Activated naive CD4-positive, alpha-beta T cell treated with anti-CD3 and anti-CD28 coated beads, Interleukin-2, amount 10 ng/mL, durations not matched to agents 7 days and 5 days (primary cell): ENCODE results near the gene DHRSX.
A peak's percentile ranks its signal among the peaks of the same experiment; 100 is the strongest.

Experiments used
- CTCF ChIA-PET: fragments of 350-600 bp; sonication (Branson Sonifier 250); formaldehyde crosslinking; loops from one replicate; lab custom pipeline; 2021; ENCODE audit warnings: antibody characterized with exemption; lab: Charles Lee
- DNase-seq: peaks from one replicate; pipeline ENCODE4 v3.0.0-alpha.2; 2020
- H3K27ac Mint-ChIP-seq: one replicate; pipeline ENCODE4 v1.8.0; 2021; ENCODE audit warnings: mild to moderate bottlenecking, moderate library complexity, mixed read lengths
- H3K27me3 Mint-ChIP-seq: one replicate; pipeline ENCODE4 v1.8.0; 2021; ENCODE audit warnings: mild to moderate bottlenecking, mixed read lengths
- H3K36me3 Mint-ChIP-seq: one replicate; pipeline ENCODE4 v1.8.0; 2021; ENCODE audit warnings: mixed read lengths
- H3K4me1 Mint-ChIP-seq: one replicate; pipeline ENCODE4 v1.8.0; 2021; ENCODE audit warnings: mixed read lengths
- H3K4me3 Mint-ChIP-seq: one replicate; pipeline ENCODE4 v1.8.0; 2021; ENCODE audit warnings: mild to moderate bottlenecking, moderate library complexity, mixed read lengths
- H3K9me3 Mint-ChIP-seq: one replicate; pipeline ENCODE4 v1.8.0; 2021; ENCODE audit warnings: mixed read lengths

DHRSX gene

DNA sequence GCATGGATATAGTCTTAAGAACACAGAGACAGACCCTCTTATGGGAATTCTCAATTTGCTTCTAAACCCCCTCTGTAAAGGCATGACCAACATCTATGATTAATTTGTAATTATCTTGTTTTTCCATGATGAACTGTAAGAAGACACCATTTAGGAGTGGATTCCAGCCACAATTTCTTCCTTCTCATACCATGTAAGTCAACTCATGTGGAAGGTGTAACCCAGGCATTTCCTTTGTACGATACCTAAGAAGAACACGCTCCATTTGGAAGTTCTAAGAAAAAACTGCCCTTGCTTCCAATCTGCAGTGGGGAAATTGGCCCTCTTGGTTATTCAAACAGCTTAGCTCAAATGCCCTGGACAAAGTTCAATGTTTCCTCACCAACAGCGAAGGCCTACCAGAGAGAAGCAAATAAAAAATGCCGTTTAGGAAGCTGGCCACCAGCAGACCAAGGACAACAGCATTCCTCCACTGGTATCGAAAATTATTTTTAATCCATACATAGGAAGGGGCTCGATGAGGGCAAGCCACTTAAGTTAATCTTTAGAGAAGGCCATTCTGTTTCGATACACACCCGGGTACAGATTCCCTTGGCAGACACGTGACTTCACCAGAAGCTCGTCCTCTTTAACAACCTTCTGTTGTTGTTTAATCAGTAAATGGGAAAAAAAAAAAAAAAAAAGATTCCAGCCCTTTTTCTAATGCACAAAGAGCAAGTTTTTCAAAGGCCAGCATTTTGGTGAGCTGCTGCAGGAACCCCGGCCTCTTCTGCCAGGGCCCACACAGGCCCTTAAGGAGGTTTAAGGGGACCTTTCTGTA is 2.6 kb downstream of the DHRSX start:
- Mint-ChIP-seq H3K4me1 (peaks cover 35% of the 10 kb centered on the region), H3K9me3 (no peaks in the 10 kb centered on the region), H3K27me3 (no peaks in the 10 kb centered on the region), H3K4me3 (peak overlapping the region; percentile 77), H3K27ac (peak overlapping the region; percentile 86), H3K36me3 (peaks cover 11% of the 10 kb centered on the region)
- CTCF ChIA-PET = no interaction called here
- DNase-seq = no peak

DNA sequence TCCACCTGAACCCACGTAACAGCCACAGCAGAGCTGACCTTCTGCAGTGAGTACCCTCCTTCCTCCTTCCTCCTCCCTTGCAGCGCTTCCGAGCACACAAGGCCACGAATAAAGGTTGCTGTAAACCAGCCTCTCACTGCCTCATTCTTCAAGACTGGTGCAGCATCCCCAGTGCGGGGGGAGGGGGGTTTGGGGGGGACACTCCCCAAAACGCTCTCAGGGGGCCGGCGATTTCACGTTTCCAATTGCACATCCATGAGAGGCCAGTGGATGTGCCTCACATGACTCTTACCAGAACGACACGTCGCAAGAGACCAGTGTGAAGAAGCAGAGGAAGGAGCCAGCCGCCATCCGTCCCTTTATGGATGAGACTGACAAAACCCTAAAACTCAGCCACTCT is 5.2 kb downstream of the DHRSX start:
- H3K9me3 Mint-ChIP-seq = no peaks in the 10 kb centered on the region
- H3K4me1 Mint-ChIP-seq = peaks cover 33% of the 10 kb centered on the region
- H3K27me3 Mint-ChIP-seq = no peaks in the 10 kb centered on the region
- no peak for DNase-seq
- CTCF ChIA-PET = no interaction called here
- no peak overlapping the region for H3K27ac Mint-ChIP-seq
- no peak overlapping the region for H3K4me3 Mint-ChIP-seq
- peaks cover 17% of the 10 kb centered on the region for H3K36me3 Mint-ChIP-seq

DNA sequence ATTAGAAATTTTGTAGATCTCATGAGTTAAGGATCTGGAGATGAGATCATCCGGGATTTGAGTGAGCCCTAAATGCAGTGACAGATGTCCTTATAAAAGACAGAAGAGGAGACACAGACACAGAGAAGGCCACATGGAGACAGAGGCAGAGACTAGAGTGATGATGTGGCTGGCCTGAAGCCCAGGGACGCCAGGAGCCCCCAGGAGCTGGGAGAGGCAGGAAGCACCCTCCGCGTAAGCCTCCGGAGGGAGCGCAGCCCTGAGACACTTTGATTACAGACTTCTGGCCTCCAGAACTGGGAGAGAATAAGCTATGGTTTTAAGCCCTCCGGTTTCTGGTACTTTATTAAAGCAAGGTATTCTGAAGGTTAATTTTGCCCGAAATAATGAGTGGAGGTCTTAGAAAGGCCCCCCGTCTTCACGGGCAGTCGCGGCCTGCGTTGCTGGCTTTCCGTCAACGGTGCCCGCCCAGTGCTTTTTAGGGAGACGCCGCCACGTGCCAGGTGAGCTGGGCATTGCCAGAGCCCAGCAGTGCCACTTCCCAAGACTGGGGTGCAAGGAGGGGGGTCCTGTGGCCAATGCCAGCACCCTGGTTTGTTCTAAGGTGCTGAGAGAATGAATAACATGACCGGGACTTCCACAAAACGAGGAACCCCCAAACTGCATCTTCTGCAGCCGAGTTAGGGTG is 8.1 kb downstream of the DHRSX start:
- Mint-ChIP-seq H3K4me3 (no peak overlapping the region), H3K4me1 (peaks cover 10% of the 10 kb centered on the region), H3K9me3 (no peaks in the 10 kb centered on the region), H3K27ac (no peak overlapping the region), H3K27me3 (no peaks in the 10 kb centered on the region), H3K36me3 (peaks cover 22% of the 10 kb centered on the region)
- DNase-seq = no peak
- CTCF ChIA-PET = no interaction called here

DNA sequence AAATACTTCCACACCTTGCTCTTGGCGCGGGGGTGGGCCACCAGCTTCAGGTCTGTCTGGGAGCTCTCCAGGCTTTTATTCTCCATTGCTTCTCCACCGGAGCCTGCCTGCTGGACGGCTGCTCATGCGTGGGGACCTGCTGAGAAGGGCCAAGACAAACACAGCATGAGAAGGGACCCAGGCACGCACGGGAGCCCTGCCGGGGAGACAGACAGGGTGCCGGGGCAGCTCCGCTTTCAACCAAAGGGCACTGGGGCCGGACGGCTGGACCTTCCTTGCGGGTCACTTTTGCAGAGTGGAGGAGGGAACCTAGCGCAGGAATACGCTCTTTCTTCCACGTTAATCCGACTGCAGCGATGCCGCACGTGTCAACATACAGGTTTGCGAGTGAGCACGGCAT is 10.1 kb downstream of the DHRSX start:
- no peak overlapping the region for H3K27ac Mint-ChIP-seq
- H3K4me1 Mint-ChIP-seq = no peaks in the 10 kb centered on the region
- H3K27me3 Mint-ChIP-seq = no peaks in the 10 kb centered on the region
- H3K9me3 Mint-ChIP-seq = no peaks in the 10 kb centered on the region
- no peak for DNase-seq
- CTCF ChIA-PET = no interaction called here
- no peak overlapping the region for H3K4me3 Mint-ChIP-seq
- H3K36me3 Mint-ChIP-seq = peaks cover 24% of the 10 kb centered on the region

DNA sequence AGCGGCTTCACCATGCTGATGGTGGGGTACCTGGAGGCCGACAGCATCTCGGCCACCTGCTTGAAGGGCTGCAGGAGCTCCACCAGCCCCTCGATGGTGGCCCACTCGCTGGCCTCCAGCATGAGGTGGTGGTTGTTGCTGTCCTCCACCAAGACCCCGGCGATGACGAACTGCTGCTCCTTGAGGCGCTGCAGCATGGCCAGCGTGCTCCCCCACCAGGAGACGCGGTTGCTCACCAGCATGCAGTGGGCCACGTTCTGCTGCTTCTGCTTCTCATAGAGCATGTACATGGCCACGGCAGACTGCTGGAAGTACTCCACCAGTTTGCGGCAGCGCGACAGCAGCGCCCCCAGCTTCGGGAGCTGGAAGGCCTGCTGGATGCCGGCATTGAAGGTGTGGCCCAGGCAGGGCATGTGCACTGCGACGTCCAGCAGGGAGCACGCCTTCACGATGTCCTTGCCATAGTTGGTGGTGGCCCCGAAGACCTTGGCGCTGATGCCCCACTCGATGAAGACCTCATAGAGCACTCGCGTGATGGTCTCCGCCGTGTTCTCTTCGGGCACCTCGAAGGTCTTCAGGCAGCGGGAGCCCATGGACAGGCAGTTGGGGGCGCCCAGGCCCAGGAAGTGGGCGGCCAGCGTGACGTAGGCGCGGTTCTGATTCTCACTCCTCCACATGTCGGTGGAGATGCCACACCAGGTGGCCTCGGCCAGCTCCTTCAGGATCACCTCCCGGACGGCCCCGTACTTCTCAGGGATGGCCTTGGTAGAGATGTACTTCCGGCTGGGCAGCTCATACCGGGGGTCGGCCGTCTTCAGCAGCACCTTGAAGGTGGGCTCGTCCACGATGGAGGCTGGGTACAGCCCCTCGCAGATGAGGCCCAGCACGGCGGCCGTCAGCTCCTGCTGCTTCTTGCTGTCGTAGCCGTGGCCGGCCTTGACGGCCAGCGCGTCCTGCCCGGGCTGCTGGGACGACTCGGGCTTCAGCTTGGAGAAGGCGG is 11.0 kb downstream of the DHRSX start:
- CTCF ChIA-PET = no interaction called here
- H3K27me3 Mint-ChIP-seq = no peaks in the 10 kb centered on the region
- H3K27ac Mint-ChIP-seq = no peak overlapping the region
- no peak overlapping the region for H3K4me3 Mint-ChIP-seq
- H3K36me3 Mint-ChIP-seq = peaks cover 24% of the 10 kb centered on the region
- H3K9me3 Mint-ChIP-seq = no peaks in the 10 kb centered on the region
- H3K4me1 Mint-ChIP-seq = no peaks in the 10 kb centered on the region
- DNase-seq = no peak

DNA sequence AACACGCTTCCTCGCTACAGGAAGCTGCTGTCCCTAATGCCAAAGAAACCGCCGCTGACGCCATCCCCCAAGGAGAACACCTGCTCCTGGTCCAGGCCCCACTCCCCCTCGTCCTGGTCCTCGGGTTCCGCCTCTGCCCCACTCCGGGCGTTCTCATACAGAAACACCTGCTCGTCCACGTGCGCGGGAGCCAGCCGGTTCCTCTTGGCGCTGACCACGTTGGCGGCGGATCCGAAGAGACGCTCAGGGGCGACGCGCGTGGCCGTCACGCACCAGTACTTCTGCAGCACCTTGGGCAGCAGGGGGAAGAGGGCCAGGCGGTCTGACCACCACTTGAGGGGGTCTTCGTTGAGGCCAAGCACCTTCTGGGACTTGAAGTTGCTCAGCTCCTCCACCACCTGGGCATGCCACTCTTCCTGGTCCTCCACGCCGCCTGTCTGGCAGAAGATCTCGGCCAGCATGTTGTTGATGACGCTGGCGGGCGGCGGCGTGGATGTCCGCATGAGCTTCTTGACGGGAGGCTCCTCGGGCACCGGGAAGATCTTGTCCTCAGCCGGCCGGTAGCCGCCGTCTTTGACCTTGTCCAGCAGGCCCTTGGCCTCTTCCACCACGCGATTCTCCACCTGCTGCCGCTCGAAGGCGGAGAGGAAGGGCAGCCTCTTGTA is 12.0 kb downstream of the DHRSX start:
- no peak for DNase-seq
- peaks cover 27% of the 10 kb centered on the region for H3K36me3 Mint-ChIP-seq
- H3K27me3 Mint-ChIP-seq = no peaks in the 10 kb centered on the region
- H3K27ac Mint-ChIP-seq = no peak overlapping the region
- CTCF ChIA-PET = no interaction called here
- H3K9me3 Mint-ChIP-seq = no peaks in the 10 kb centered on the region
- H3K4me3 Mint-ChIP-seq = no peak overlapping the region
- no peaks in the 10 kb centered on the region for H3K4me1 Mint-ChIP-seq

DNA sequence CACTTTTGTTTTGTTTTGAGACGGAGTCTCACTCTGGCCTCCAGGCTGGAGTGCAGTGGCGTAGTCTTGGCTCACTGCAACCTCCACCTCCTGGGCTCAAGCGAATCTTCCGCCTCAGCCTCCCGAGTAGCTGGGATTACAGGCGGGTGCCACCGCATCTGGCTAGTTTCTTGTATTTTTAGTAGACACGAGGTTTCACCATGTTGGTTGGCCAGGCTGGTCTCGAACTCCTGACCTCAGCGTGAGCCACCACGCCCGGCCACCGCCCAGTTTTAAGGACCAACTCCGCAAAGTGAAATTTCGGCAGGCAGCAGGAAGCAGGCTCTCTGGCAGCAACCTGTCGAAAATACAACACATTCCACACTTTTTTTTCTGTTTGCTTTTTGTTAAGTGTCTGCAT is 13.4 kb downstream of the DHRSX start:
- no peaks in the 10 kb centered on the region for H3K27me3 Mint-ChIP-seq
- CTCF ChIA-PET = no interaction called here
- no peak for DNase-seq
- no peak overlapping the region for H3K4me3 Mint-ChIP-seq
- peaks cover 28% of the 10 kb centered on the region for H3K36me3 Mint-ChIP-seq
- H3K27ac Mint-ChIP-seq = no peak overlapping the region
- no peaks in the 10 kb centered on the region for H3K9me3 Mint-ChIP-seq
- no peaks in the 10 kb centered on the region for H3K4me1 Mint-ChIP-seq

DNA sequence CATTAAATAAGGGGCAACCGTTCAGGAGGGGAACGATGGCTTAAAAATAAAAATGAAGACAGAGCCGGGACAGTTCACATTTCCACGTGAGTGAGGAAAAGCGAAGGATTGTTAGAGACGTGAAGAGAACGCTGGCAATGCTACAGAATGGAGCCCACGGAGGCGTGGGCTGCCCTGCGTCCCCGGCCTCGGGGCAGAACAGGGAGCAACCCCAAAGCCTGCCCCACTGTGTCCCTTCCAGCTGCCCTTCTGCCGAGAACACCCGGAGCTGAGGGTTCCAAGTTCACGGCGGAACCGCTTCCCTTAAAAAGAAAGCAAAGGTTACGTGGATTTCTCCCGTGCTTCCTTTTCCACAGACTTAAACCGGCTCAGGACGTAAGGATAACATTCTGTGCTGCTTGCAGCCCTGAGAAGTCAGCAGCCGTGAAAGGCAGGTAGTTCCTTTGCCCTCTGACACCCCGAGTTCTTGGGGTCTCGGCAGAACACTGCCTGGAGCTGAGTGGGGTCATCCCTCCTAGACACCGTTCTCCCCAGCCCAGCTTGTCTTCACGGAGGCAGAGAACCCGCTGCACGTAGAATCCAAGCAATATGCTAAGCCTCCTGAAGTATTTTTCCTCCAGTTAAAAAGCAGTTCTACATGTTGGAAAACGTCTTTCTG is 14.2 kb downstream of the DHRSX start:
- peaks cover 28% of the 10 kb centered on the region for H3K36me3 Mint-ChIP-seq
- H3K9me3 Mint-ChIP-seq = no peaks in the 10 kb centered on the region
- H3K27me3 Mint-ChIP-seq = no peaks in the 10 kb centered on the region
- no peak overlapping the region for H3K4me3 Mint-ChIP-seq
- H3K27ac Mint-ChIP-seq = no peak overlapping the region
- no peak for DNase-seq
- CTCF ChIA-PET = no interaction called here
- H3K4me1 Mint-ChIP-seq = no peaks in the 10 kb centered on the region

DNA sequence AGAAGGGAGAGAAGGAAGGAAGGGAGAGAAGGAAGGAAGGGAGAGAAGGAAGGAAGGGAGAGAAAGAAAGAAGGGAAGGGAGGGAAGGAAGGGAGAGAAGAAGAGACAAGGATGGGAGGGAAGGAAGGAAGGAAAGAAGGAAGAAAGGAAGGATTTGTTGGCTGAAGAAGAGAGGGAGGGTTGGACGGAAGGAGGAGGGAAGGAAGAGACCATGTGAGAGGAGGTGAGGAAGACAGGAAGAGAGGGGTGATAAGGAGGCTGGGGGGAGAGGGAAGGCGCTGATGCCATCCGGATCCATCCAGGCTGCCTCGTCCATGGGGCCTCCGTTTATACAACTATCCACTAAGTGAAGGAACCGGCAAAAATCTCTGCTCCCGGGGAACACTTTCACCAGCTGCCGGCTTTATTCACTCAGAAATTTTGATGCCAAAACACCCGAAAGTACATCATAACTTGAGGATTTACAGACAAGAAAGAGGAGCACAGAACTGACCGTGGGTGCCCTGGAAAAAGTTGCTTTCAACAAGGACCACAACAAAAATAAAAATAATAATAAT is 14.9 kb downstream of the DHRSX start:
- no peak overlapping the region for H3K4me3 Mint-ChIP-seq
- no peaks in the 10 kb centered on the region for H3K4me1 Mint-ChIP-seq
- CTCF ChIA-PET = no interaction called here
- H3K27ac Mint-ChIP-seq = no peak overlapping the region
- DNase-seq = no peak
- H3K9me3 Mint-ChIP-seq = no peaks in the 10 kb centered on the region
- H3K27me3 Mint-ChIP-seq = no peaks in the 10 kb centered on the region
- peaks cover 25% of the 10 kb centered on the region for H3K36me3 Mint-ChIP-seq

DNA sequence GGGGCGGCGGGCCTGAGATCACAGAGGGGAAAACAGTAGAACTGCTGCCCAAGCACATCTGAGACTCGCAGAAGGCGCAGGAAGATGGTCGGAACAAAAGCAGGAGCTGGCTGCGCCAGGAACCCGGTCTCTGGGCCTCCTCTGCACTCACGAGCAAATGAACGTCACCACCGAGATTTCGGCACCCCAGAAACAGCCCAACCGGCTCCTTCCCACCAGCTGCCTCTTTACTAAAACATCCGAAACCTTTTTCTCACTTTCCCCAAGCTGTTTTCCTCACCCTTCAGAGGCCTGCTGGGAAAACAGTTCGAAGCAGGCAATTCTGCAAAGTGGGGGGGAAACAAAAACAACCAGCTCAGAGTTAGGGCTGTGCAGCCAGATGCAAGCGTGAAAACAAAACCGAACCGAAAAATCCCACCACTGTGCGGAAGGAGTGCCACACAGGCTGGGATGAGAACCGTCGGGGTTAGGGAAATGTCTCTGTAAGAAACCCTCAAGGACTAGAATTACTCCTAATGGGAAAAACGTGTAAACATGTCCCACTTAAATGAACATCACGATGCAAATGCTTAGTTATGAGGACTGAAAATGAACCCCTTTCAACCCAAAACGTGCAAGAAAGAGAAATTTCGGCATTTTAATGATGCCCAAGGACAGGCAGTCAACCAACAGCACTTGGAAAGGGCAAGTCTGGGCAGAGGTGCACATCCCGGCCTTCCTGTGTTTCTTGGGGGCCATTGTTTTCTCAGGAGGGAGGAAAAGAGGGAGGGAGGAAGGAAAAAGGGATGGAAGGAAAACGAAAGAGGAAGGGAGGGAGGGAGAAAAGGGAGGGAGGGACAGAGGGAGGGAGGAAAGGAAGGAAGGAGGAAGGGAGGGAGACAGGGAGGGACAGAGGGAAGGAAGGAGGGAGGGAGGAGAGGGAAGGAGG is 15.8 kb downstream of the DHRSX start:
- CTCF ChIA-PET = no interaction called here
- H3K4me1 Mint-ChIP-seq = no peaks in the 10 kb centered on the region
- H3K9me3 Mint-ChIP-seq = peaks cover 3% of the 10 kb centered on the region
- no peaks in the 10 kb centered on the region for H3K27me3 Mint-ChIP-seq
- DNase-seq = no peak
- no peak overlapping the region for H3K4me3 Mint-ChIP-seq
- H3K36me3 Mint-ChIP-seq = peaks cover 22% of the 10 kb centered on the region
- no peak overlapping the region for H3K27ac Mint-ChIP-seq

DNA sequence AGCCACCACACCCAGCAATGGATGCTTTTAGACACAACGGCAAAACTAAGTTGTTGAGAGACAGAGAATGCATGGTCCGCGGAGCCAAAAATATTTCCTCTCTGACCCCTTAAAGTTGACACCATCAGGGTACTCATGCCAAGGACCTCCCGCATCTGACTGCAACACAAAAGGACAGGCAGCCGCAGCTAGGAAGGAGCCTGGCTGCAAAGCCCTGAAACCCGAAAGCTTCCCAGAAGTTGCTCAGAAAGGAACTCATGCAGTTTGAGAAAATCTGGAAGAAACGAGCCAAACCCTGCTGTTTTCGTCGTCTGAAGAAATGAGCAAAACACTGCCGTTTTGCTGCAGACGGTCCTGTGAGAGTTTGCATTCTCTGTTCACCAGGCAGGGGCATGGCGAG is 16.5 kb downstream of the DHRSX start:
- no peaks in the 10 kb centered on the region for H3K4me1 Mint-ChIP-seq
- no peaks in the 10 kb centered on the region for H3K27me3 Mint-ChIP-seq
- H3K9me3 Mint-ChIP-seq = peaks cover 8% of the 10 kb centered on the region
- no peak overlapping the region for H3K4me3 Mint-ChIP-seq
- DNase-seq = no peak
- H3K36me3 Mint-ChIP-seq = peaks cover 26% of the 10 kb centered on the region
- no peak overlapping the region for H3K27ac Mint-ChIP-seq
- CTCF ChIA-PET = no interaction called here

DNA sequence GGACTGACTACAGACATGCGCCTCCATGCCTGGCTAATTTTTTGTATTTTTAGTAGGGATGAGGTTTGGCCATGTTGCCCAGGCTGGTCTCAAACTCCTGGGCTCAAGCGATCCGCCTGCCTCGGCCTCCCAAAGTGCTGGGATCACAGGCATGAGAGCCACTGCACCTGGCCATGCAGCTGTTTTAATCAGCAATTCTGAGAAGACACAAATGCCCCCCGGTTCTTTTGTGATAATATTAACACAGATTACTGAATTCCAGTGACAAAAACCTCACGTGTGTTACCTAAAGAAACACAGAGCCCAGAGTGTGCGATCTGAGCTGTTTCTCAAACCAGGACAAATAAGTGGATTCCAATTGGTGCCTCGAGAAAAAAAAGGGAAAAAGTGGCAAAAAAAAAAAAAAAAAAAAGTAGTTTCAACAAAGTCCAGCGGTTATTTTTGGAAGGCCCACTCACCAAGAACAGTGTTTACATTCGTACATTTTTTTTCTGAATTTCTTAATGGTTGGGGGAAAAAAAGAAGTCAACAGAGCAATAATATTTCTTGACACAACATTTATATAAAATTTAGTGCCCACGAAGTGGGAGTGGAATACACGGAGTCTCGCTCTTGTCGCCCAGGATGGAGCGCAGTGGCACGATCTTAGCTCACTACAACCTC is 17.2 kb downstream of the DHRSX start:
- Mint-ChIP-seq H3K4me3 (no peak overlapping the region), H3K27ac (no peak overlapping the region), H3K36me3 (peaks cover 22% of the 10 kb centered on the region), H3K27me3 (no peaks in the 10 kb centered on the region), H3K9me3 (peaks cover 8% of the 10 kb centered on the region), H3K4me1 (no peaks in the 10 kb centered on the region)
- no peak for DNase-seq
- CTCF ChIA-PET = no interaction called here
